ENCODE data around the gene OGFOD3.
"Not testable (repeated sequence)": the region's sequence is repeated elsewhere in the genome, so short reads cannot be mapped to it uniquely, and the experiment has no call there.

DNA sequence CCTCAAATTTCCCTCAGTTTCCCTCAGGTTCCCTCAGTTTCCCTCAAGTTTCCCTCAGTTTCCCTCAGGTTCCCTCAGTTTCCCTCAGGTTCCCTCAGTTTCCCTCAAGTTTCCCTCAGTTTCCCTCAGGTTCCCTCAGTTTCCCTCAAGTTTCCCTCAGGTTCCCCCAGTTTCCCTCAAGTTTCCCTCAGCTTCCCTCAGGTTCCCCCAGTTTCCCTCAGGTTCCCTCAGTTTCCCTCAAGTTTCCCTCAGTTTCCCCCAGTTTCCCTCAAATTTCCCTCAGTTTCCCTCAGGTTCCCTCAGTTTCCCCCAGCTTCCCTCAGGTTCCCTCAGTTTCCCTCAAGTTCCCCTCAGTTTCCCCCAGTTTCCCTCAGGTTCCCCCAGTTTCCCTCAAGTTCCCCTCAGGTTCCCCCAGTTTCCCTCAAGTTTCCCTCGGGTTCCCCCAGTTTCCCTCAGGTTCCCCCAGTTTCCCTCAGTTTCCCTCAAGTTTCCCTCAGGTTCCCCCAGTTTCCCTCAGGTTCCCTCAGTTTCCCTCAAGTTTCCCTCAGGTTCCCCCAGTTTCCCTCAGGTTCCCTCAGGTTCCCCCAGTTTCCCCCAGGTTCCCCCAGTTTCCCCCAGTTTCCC is 58.8 kb downstream of the OGFOD3 start:
- TF ChIP-seq ARNT, SP1, FOXK2 (IDR thresholded peaks at IDR 0.05): not testable (repeated sequence)
